Transverse colon (tissue), 3 donors: ENCODE data around the gene SPG21.

Source experiments
- EP300 ChIP-seq: sonication (generic); formaldehyde crosslinking; IDR thresholded peaks from one replicate; pipeline ENCODE4 v1.6.1; 2017; ENCODE audit warnings: antibody characterized with exemption, low read depth
- POLR2A ChIP-seq: fragments of 450-650 bp; IDR thresholded peaks from one replicate; pipeline ENCODE4 v1.6.1; 2016; ENCODE audit warnings: antibody characterized with exemption, mild to moderate bottlenecking, moderate library complexity
- TF ChIP-seq, protein P1 (sequence below), 5 experiments: fragments of 200-600 bp in 3 of 5; fragments of 450-650 bp in 2 of 5; sonication (generic) in 3 of 5; IDR thresholded peaks; 1 replicate in 2 of 5; 2 replicates in 3 of 5; pipeline ENCODE4 v1.5.1; 2016 to 2017; ENCODE audit warnings: antibody characterized with exemption in 5 of 5, inconsistent platforms in 3 of 5, mild to moderate bottlenecking in 2 of 5, moderate library complexity in 1 of 5

DNA sequence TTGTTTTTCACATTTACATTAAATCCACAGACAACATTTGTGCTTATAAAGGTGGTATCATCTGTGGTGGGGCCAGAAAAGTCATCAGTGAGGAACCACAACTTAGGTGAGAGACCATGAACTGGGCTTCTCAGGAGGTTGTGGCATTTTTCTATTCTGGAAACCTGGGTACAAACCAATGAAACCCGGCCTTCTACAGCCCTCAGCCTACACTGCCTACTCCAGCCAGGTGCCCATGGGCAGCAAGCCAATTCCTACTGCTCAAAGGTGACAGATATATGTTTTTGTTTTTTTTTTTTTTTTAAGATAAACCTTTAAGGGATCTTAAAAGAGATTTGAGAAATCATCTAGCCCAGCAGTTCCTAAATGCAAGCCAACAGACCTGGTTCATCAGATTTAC is 20.3 kb downstream of the SPG21 start:
- TF ChIP-seq, protein P1, sequence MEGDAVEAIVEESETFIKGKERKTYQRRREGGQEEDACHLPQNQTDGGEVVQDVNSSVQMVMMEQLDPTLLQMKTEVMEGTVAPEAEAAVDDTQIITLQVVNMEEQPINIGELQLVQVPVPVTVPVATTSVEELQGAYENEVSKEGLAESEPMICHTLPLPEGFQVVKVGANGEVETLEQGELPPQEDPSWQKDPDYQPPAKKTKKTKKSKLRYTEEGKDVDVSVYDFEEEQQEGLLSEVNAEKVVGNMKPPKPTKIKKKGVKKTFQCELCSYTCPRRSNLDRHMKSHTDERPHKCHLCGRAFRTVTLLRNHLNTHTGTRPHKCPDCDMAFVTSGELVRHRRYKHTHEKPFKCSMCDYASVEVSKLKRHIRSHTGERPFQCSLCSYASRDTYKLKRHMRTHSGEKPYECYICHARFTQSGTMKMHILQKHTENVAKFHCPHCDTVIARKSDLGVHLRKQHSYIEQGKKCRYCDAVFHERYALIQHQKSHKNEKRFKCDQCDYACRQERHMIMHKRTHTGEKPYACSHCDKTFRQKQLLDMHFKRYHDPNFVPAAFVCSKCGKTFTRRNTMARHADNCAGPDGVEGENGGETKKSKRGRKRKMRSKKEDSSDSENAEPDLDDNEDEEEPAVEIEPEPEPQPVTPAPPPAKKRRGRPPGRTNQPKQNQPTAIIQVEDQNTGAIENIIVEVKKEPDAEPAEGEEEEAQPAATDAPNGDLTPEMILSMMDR (IDR thresholded peaks at IDR 0.05): no peak
- no peak for TF ChIP-seq EP300
- no peak for TF ChIP-seq POLR2A
